Memory B cell (primary cell): ENCODE measurements around the gene GRHL3.

Experiments used
- ATAC-seq: fragments of 150-1000 bp; cut with Tn5 transposase; 2 replicates; pipeline ENCODE4 v1.10.0; 2021; ENCODE audit warnings: low read depth, mild to moderate bottlenecking, moderate library complexity
- DNase-seq, 2 donors: peaks; one replicate each; pipeline ENCODE4 v3.0.0; 2022; ENCODE audit warnings: low spot score in 2 of 2
- H3K27ac Mint-ChIP-seq: one replicate; pipeline ENCODE4 v1.8.0; 2022; ENCODE audit warnings: mild to moderate bottlenecking, moderate library complexity, mixed read lengths
- H3K27me3 Mint-ChIP-seq: one replicate; pipeline ENCODE4 v1.8.0; 2022; ENCODE audit warnings: mixed read lengths
- H3K36me3 Mint-ChIP-seq: one replicate; pipeline ENCODE4 v1.8.0; 2022; ENCODE audit warnings: mild to moderate bottlenecking, mixed read lengths
- H3K4me1 Mint-ChIP-seq: one replicate; pipeline ENCODE4 v1.8.0; 2022; ENCODE audit warnings: mixed read lengths
- H3K4me3 Mint-ChIP-seq: one replicate; pipeline ENCODE4 v1.8.0; 2022; ENCODE audit warnings: mild to moderate bottlenecking, moderate library complexity, mixed read lengths
- H3K9me3 Mint-ChIP-seq: one replicate; pipeline ENCODE4 v1.8.0; 2022; ENCODE audit warnings: mixed read lengths

The GRHL3 gene

GRCh38 chr1:24298606-24299005 lies 20.6 kb upstream of the GRHL3 start:
- no peak for DNase-seq
- Mint-ChIP-seq H3K27me3 (peaks cover 5% of the 10 kb centered on the region), H3K36me3 (no peaks in the 10 kb centered on the region)

DNA sequence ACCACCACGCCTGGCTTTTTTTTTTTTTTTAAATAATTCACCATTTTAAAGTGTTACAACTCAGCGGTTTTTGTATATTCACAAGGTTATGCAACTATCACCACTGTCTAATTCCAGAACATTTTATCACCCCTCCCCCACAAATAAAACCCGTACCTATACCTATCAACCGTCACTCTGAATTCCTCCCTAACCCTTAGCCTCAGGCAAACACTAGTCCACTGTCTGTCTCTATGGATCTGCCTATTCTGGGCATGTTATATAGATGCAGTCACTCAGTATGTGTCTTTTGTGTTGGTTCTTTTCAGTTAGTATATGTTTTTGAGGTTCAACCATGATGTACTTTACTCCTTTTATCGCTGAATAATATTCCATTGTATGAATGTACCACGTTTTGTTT lies 19.3 kb upstream of the GRHL3 start:
- ATAC-seq (no peak), DNase-seq (no peak)
- no peaks in the 10 kb centered on the region for H3K4me1 Mint-ChIP-seq
- no peak overlapping the region for H3K4me3 Mint-ChIP-seq
- no peaks in the 10 kb centered on the region for H3K9me3 Mint-ChIP-seq
- H3K27me3 Mint-ChIP-seq = peaks cover 8% of the 10 kb centered on the region
- H3K36me3 Mint-ChIP-seq = no peaks in the 10 kb centered on the region
- H3K27ac Mint-ChIP-seq = no peak overlapping the region

More at GRCh38 chr1:24298606-24299005, 20.6 kb upstream of the GRHL3 start:
- no peak overlapping the region for H3K27ac Mint-ChIP-seq
- no peak for ATAC-seq
- H3K4me1 Mint-ChIP-seq = no peaks in the 10 kb centered on the region
- H3K4me3 Mint-ChIP-seq = no peak overlapping the region
- H3K9me3 Mint-ChIP-seq = no peaks in the 10 kb centered on the region

DNA sequence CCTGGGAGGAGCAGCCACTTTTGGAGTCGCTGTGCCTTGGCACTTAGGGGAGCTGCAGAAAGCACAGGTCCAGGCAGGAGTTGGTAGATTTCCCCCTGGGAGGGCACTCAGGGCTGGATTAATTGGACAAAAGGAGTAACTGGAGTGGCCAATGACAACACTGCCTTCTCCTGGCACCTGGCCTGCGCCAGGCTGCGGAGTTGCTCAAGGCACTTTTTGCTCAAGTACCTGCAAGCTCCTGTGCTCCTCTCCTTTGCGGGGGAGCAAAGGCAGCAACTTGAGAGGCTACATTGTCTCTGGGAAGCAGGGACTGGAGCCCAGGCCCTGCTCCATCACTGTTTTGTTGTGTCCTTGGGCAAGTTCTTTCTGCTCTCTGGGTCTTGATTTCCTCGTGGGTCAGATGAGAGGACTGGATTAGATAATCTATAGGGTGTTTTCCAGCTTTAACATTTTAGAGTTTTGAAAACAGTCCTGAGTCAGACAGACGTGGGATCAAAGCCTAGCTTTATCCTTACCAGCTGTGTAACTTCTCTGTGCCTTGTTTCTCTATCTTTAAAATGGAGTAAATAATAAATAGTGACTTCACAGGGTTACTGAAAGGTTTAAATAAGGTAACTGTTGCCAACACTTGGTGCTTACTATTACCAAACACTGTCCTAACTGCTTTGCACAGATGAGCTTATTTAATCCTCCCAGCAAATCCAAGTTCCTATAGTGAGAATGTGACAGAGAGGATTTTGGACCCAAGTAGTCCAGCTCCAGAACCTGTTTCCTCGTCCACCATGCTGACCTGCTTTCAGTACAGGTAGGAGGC lies 18.0 kb upstream of the GRHL3 start:
- H3K9me3 Mint-ChIP-seq = no peaks in the 10 kb centered on the region
- DNase-seq (no peak), ATAC-seq (no peak)
- no peaks in the 10 kb centered on the region for H3K36me3 Mint-ChIP-seq
- H3K27me3 Mint-ChIP-seq = peaks cover 15% of the 10 kb centered on the region
- H3K4me1 Mint-ChIP-seq = no peaks in the 10 kb centered on the region
- no peak overlapping the region for H3K27ac Mint-ChIP-seq
- no peak overlapping the region for H3K4me3 Mint-ChIP-seq

GRCh38 chr1:24301785-24302175 lies 17.4 kb upstream of the GRHL3 start:
- Mint-ChIP-seq H3K9me3 (no peaks in the 10 kb centered on the region), H3K4me1 (no peaks in the 10 kb centered on the region), H3K27me3 (peaks cover 17% of the 10 kb centered on the region), H3K36me3 (no peaks in the 10 kb centered on the region), H3K4me3 (no peak overlapping the region), H3K27ac (no peak overlapping the region)
- DNase-seq = no peak
- ATAC-seq = no peak

DNA sequence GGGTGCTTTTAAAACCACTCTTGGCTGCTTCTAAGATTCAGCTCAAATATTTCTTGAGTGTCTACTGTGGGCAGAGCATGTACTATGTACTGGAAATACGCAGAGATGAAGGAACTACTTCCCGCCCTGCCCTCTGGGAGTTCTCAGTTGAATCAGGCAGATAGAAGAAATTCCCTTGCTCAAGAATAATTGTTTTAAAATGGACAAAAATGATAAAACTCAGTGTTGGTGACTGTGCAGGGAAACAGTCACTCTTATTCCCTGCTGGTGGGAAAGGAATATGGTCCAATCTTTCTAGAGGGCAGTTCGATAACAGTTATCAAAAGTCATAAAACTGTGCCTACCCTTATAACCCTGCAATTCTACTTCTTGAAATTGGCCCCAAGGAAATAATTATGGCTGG lies 16.9 kb upstream of the GRHL3 start:
- Mint-ChIP-seq H3K4me3 (no peak overlapping the region), H3K4me1 (no peaks in the 10 kb centered on the region), H3K27me3 (peaks cover 19% of the 10 kb centered on the region), H3K36me3 (no peaks in the 10 kb centered on the region), H3K9me3 (no peaks in the 10 kb centered on the region), H3K27ac (no peak overlapping the region)
- no peak for ATAC-seq
- no peak for DNase-seq

DNA sequence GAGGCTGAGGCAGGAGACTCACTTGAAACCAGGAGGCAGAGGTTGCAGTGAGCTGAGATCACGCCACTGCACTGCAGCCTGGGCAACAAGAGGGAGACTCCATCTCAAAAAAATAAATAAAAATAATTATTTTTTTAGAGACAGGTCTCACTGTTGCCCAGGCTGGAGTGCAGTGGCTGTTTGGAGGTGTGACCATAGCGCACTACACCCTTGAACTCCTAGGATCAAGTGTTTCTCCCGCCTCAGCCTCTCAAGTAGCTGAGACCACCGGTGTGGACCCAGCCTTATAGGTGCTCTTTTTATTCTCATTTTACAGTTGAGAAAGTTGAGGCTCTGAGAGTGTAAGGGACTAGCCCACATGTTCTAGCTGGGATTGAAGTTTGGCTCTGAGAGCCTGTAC lies 15.6 kb upstream of the GRHL3 start:
- no peaks in the 10 kb centered on the region for H3K9me3 Mint-ChIP-seq
- no peak for ATAC-seq
- peaks cover 20% of the 10 kb centered on the region for H3K27me3 Mint-ChIP-seq

GRCh38 chr1:24304763-24305162 lies 14.4 kb upstream of the GRHL3 start:
- no peak for DNase-seq
- Mint-ChIP-seq H3K36me3 (no peaks in the 10 kb centered on the region), H3K4me3 (no peak overlapping the region), H3K9me3 (no peaks in the 10 kb centered on the region), H3K27me3 (peaks cover 20% of the 10 kb centered on the region), H3K27ac (no peak overlapping the region), H3K4me1 (no peaks in the 10 kb centered on the region)
- ATAC-seq = no peak

More for the DNA sequence above, 15.6 kb upstream of the GRHL3 start:
- Mint-ChIP-seq H3K27ac (no peak overlapping the region), H3K36me3 (no peaks in the 10 kb centered on the region), H3K4me1 (no peaks in the 10 kb centered on the region), H3K4me3 (no peak overlapping the region)
- DNase-seq = no peak

DNA sequence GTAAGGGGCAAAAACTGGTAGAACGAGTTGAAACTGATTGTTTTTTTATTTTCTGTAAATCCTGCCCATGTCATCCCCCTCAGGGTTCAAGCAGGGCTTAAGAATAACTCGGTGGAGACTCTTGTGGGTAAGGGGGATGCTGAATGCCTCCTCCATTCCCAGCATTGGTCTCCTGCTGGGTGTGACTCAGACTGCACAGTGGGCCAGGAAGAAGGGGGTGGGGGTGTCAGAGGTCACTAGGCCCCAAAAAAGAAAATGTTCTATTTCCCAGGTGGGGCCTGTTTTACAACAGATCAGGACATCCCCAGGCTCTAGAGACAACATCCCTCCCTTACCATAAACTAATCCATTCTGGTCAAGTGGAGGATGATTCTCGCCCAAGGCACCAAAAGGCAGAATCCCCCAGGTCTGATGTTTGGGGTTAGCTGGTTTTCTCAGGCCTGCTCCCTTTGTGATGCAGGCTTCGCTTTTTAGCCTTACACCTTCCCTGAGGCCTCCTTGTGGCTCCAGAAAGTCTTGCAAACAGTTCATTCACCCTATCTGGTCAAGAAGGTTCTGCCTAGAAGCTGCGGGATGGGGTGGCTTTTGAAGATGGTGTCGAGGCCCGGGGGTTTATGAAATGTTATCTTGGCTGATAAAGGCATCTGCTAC lies 10.7 kb upstream of the GRHL3 start:
- Mint-ChIP-seq H3K36me3 (no peaks in the 10 kb centered on the region), H3K4me1 (no peaks in the 10 kb centered on the region), H3K9me3 (no peaks in the 10 kb centered on the region), H3K4me3 (no peak overlapping the region), H3K27ac (no peak overlapping the region), H3K27me3 (peaks cover 17% of the 10 kb centered on the region)
- ATAC-seq (no peak), DNase-seq (no peak)

DNA sequence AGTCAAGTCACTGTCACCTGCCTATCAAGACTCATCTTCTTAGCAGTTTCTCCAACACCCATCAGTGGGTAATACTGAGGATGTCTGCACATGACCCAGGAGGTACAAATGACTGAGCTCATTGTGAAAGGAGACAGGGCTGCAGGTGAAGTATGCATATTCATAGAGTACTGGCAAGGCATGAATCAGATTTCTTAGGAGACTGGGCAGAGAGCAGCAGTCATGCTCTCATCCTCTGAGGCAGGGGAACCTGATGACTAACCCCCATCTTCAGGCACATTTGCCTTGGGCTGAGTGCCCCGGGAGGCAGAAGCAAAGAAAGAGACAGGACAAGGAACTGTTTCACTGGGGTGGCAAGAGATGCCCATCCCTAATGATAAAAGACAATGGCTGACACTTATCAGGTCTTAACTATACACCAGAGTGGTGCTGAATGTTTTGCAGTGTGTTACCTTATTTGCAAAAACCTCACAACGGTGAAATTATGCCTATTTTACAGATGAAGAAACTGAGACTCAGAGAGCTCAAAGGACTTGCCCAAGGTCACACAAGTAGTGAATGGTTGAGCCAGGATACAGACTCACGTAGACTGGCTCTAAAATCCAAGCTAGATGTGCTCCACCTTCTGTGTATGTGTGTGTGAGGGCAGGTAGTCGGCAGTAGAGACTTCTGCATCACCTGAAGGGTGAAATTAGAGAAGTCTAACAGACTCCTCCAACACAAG lies 9.2 kb upstream of the GRHL3 start:
- Mint-ChIP-seq H3K27ac (no peak overlapping the region), H3K36me3 (no peaks in the 10 kb centered on the region), H3K4me1 (no peaks in the 10 kb centered on the region), H3K9me3 (no peaks in the 10 kb centered on the region), H3K4me3 (no peak overlapping the region), H3K27me3 (peaks cover 14% of the 10 kb centered on the region)
- ATAC-seq (no peak), DNase-seq (no peak)

DNA sequence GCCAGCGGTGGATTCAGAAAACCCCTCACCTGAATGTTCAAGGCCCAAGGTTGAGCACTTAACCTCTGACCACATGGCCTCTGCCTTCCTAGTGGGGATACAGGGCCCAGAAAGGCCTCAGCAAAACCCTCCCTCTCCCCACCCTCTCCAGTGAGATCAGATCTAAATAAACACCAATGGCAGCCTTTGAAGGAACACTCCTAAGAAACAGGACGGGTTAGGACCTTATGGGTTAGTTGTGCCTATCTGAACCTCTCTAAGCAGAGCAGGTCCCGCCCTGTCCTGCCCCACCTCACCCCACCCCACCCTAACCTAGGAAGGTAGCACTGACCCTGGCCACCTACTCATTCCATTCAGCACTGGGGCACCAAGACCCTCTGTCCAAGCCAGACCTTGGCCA lies 7.9 kb upstream of the GRHL3 start:
- H3K27me3 Mint-ChIP-seq = peaks cover 7% of the 10 kb centered on the region
- no peak overlapping the region for H3K27ac Mint-ChIP-seq
- DNase-seq = no peak
- H3K9me3 Mint-ChIP-seq = no peaks in the 10 kb centered on the region
- H3K4me3 Mint-ChIP-seq = no peak overlapping the region
- ATAC-seq = no peak
- no peaks in the 10 kb centered on the region for H3K36me3 Mint-ChIP-seq
- no peaks in the 10 kb centered on the region for H3K4me1 Mint-ChIP-seq

GRCh38 chr1:24311741-24312140 lies 7.4 kb upstream of the GRHL3 start:
- H3K27me3 Mint-ChIP-seq = peaks cover 6% of the 10 kb centered on the region
- H3K9me3 Mint-ChIP-seq = no peaks in the 10 kb centered on the region
- ATAC-seq (no peak), DNase-seq (no peak)
- no peak overlapping the region for H3K27ac Mint-ChIP-seq
- H3K36me3 Mint-ChIP-seq = no peaks in the 10 kb centered on the region
- H3K4me3 Mint-ChIP-seq = no peak overlapping the region
- H3K4me1 Mint-ChIP-seq = no peaks in the 10 kb centered on the region

DNA sequence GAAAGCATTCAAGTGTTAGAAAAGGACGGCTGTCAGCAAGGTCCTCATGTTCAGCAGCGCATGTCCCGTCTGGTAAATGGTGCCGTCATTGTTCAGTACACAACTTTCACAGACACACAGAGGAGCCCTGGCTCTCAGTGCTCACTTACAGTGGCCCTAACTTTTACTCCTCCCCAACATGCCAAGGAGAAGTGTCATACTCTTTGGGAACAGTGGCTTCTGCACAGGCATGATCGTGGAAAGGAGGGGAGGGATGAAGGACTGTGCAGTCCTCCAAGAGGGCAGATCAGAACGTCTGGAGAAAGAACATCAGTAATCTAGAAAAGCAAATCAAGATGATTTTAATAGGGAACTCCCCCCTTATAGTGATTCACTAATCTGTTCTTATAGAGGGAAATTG lies 3.8 kb upstream of the GRHL3 start:
- H3K4me1 Mint-ChIP-seq = peaks cover 13% of the 10 kb centered on the region
- H3K27ac Mint-ChIP-seq = no peak overlapping the region
- DNase-seq (no peak), ATAC-seq (no peak)
- H3K36me3 Mint-ChIP-seq = no peaks in the 10 kb centered on the region
- H3K4me3 Mint-ChIP-seq = no peak overlapping the region
- no peaks in the 10 kb centered on the region for H3K9me3 Mint-ChIP-seq
- H3K27me3 Mint-ChIP-seq = peaks cover 9% of the 10 kb centered on the region

DNA sequence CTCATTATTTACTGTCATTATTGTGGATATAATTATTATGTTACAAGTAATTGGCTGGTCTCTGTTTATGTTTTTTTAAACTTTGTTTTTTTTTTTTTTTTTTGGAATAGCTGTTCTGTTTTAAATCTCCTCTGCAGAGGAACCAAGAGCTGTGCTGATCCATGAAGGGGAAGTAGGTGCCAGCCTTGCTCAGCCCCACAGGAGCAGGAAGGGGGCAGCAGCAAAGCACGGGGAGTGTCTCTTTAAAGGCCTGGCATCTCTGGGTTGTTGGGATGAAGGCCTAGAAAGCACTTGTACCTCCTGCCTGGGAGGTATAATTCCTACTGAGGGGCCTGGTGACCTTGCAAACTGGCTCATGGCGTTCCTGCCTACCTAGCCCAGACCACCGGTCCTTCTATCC lies 2.5 kb upstream of the GRHL3 start:
- Mint-ChIP-seq H3K9me3 (no peaks in the 10 kb centered on the region), H3K27me3 (peaks cover 13% of the 10 kb centered on the region)
- ATAC-seq = no peak

GRCh38 chr1:24317081-24317480 lies 2.1 kb upstream of the GRHL3 start:
- H3K9me3 Mint-ChIP-seq = no peaks in the 10 kb centered on the region
- H3K4me1 Mint-ChIP-seq = peaks cover 13% of the 10 kb centered on the region
- H3K36me3 Mint-ChIP-seq = no peaks in the 10 kb centered on the region
- ATAC-seq (no peak), DNase-seq (no peak)
- H3K4me3 Mint-ChIP-seq = no peak overlapping the region
- H3K27me3 Mint-ChIP-seq = peaks cover 13% of the 10 kb centered on the region
- no peak overlapping the region for H3K27ac Mint-ChIP-seq

More for the DNA sequence above, 2.5 kb upstream of the GRHL3 start:
- Mint-ChIP-seq H3K27ac (no peak overlapping the region), H3K36me3 (no peaks in the 10 kb centered on the region), H3K4me3 (no peak overlapping the region), H3K4me1 (peaks cover 13% of the 10 kb centered on the region)
- DNase-seq = no peak
